GM18951 (cell line): Measurements from ENCODE around the gene CHRNA4.

Experiments
- POLR2A ChIP-seq: IDR thresholded peaks from 4 replicates; pipeline ENCODE4 v1.6.1; 2011; ENCODE audit warnings: mild to moderate bottlenecking; ENCODE audit not compliant: insufficient read length, insufficient read depth; ENCODE audit errors: extremely low read depth
- in situ Hi-C: fragments of 300-500 bp; cut with MboI; formaldehyde crosslinking; loops from one replicate; pipeline ENCODE4 v1.12.0; 2022; ENCODE audit warnings: low sequenced_read_pairs, mixed read lengths, inconsistent platforms; ENCODE audit not compliant: unreplicated experiment

CHRNA4 gene

DNA sequence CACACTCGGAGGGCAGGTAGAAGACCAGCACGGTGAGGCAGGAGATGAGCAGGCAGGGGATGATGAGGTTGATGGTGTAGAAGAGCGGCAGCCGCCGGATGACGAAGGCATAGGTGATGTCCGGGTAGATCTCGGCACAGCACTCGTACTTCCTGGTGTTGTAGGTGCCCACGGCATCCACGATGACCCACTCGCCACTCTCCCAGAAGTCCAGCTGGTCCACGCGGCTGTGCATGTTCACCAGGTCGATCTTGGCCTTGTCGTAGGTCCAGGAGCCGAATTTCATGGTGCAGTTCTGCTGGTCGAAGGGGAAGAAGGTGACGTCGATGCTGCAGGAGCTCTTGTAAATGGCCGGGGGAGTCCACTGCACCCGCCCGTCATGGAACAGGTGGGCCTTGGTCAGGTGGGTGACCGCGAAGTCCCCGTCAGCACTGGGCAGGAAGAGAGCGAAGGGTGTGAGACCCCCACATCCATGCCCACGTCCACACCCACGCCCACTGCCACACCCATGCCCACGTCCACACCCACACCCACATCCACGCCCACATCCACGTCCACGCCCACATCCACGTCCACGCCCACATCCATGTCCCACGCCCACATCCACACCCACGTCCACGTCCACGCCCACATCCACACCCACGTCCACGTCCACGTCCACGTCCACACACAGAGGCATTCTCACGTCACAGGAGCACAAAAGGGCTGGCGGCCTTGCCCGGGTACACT, 10.4 kb downstream of the CHRNA4 start:
- in situ Hi-C loops, result no loop called here
- TF ChIP-seq POLR2A, result no peak

DNA sequence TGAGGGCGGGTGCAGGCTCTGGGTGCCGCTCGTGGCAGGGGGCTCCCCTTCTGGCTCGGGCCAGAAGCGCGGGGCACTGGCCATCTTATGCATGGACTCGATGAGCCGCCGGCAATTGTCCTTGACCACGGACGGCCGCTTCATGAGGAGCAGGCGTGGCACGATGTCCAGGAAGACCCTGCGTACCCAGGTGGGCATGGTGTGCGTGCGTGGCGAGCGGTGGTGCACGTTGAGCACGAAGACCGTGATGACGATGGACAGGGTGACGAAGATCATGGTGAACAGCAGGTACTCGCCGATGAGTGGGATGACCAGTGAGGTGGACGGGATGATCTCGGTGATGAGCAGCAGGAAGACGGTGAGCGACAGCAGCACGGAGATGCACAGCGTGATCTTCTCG, 11.0 kb downstream of the CHRNA4 start:
- no peak for TF ChIP-seq POLR2A
- in situ Hi-C loops, result no loop called here

DNA sequence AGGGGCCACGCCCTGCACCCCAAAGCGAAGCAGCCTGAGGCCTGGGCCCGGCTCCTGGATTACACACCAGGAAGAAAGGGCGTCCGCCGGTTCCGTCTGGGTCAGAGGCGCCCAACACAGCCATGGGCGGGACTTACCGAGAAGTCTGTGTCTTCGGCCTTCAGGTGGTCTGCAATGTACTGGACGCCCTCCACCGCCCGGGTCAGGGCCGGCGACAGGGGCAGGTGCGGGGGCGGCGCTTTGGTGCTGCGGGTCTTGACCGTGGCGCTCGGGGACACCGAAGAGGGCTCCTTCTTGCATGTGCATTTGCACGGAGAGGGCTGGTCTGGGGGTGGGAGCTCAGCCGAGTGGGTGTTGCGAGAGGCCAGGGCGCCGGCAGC, 11.6 kb downstream of the CHRNA4 start:
- in situ Hi-C loops, result no loop called here
- no peak for TF ChIP-seq POLR2A

DNA sequence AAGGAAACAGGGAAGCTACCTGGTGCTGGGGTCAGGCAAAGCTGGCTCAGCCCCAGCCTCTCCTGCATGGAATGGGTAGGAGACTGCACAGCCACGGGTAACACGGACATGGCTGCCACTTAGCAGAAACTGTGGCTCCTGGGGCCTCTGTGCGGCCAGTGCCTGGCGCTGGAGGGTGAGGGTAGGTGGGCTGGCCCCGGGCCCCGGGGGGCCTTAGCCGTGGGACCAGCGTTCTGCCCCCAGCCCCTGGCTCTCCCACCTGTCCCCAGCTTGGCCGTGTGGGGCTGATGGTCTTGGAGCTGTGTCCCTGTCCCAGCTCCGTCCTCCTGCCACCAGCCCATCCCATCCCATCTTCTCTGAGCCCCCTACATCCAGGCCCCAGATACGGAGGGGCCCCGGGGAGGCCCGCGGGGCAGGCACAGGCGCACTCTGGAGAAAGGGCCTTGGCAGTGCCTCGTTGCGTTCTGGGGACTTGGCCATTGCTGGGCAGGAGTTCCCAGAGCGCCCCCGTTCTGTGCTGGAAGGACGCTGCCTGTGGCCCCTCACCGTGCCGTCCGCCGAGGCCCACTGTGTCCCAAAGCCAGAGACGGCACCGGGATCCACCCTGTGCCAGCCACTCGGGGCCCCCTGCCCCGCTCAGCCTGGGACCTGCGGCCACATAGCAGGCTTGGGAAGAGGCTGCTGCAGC, 12.2 kb downstream of the CHRNA4 start:
- in situ Hi-C loops, result no loop called here
- TF ChIP-seq POLR2A, result no peak

DNA sequence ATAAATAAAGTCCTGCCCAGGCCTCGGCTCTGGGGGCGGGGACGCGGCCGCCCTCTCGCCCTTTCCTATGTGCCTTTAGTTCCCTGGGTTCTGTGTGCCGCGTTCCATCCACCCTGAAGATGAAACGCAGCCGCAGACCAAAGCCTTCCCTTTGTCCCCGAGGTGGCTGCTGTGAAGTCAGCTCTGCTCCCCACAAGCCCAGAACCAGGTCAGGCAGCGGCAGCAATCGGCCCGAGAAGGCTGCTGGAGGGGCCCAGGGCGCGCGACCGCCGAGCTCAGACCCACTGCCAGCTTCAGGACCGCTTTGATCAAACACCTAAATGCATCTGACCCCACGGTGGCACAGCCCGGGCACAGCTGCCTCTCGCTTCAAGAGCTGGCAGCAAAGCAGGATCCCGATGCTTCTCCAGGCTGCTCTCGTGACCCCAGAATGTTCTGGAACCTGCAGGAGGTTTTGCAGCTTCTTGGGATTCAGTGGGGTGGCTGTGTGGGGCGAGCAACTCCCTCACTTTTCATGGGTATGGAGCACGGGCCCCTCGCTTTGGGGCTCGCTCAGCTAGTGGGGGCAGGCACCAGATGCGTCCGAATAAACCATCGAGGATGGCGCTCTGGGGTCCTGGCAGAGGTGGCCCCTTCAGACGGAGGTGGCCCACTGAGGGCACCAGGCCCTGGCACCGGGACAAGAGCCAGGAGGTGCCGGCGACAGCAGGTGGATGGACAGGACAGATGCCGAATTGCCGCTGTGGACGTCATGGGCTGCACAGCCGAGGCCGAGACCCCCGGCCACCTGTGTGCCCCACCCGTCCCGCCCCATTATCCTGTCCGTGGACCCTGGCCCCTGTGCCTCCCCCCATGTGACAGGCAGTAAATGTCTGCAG, 13.0 kb downstream of the CHRNA4 start:
- no peak for TF ChIP-seq POLR2A
- in situ Hi-C loops, result no loop called here

DNA sequence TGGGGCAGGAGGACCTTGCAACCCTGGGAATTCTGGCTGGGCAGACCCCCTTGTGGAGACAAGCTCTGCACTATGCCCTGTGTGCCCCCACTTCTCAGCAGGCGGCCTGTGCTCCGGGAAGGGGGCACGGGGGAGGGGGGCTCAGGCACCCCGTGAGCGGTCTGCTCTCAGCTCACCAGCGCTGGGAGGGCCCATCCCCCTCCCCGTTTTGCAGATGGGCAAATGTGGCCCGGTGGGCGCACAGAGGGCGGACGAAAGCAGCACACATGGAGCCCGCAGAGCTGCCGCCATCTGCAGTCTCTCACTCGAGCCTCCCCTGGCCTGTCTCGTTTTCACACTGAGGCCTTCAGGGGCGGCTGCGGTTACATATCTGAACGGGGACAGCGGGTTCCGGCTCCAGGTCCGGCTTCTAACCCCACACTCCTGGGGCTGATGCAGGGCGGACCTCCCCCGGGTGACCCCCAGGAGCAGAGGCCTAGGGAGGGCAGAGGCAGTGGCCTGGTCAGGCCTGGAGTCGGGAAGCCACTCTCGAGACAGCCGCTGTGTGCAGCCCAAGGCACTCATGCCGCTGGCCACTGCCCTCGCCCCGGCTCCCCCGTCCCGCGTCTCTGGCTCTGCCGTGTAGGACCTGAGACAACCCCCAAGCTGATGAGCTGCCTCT, 13.9 kb downstream of the CHRNA4 start:
- in situ Hi-C loops, result no loop called here

DNA sequence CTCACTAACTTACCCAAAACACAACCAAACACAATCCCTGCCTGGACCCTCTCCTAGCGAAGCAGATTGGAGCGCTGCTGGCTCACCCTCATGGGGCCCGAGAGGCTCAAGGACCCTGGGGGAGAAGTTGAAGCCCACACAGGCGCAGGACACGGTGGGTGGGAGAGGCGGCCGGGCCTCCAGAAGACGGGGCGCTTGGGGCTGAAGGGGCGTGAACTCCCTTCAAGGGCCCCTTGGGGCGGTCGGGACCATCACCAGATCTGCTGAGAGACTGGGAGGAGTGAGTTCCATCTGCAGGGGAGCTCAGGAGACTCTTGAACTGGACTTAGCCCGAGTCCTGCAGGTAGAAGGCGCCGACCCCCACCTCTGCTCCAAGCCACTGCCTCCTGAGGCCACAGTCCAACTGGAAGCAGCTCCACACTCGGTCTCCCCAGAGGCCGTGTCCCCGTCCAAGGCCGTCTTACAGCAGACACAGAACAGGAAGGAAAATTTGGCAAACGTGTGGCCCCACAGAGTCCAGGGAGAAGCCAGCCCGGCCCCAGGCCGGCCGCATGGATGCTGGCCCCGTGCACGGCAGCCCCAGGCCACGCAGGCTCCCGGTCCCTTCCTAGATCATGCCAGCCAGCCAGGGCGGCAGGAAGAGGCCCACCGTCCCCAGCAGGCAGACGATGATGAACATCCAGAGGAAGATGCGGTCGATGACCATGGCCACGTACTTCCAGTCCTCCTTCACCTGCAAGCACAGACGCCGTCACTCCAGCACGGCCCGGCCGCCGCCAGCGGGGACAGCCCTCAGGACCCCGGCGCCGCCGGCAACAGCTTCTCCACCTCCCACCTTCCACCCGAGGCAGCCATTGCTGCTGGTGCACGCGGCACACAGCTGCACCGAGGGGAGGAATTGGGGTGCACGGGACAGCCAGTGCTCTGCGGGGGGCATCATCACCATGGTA, 14.7 kb downstream of the CHRNA4 start:
- in situ Hi-C loops, result no loop called here
- TF ChIP-seq POLR2A, result no peak

More for the DNA sequence above, 13.9 kb downstream of the CHRNA4 start:
- TF ChIP-seq POLR2A, result no peak

DNA sequence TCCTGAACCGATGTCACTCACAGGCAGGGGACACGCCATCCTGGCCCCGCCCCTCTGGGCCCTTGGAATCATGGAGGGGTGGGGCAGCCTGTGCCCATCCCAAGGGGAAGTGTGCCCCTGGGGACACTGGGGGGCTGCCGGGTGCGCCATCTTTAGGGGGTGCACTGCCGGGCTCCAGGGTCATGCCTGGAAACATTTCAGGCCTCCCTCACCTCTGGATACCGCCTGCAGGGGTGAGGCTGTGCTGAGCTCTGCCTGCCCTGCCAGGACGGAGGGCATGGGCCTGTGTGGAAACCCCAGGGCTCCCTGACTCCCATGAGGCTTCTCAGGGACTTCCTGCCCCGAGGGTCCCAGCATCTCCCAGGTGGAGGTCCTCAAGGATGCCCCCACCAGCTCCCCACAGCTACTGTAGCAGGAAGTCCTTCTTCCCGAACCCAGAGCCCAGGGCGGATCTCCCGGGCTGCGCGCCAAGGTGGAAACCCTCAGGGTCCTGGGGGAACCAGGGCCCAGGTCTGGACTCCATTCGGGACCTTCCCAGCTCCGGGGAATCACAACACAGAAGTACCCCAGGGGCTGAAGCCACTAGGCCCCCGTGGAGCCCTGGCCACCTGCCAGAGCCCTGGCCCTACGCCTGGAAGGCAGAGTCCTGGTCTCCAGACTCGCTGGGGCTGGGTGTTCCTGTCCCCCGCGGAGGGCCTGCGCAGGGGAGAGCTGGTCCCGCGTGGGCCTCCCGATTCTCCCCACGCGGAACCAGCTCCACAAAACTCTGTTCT, 15.6 kb downstream of the CHRNA4 start:
- in situ Hi-C loops, result no loop called here
- no peak for TF ChIP-seq POLR2A

DNA sequence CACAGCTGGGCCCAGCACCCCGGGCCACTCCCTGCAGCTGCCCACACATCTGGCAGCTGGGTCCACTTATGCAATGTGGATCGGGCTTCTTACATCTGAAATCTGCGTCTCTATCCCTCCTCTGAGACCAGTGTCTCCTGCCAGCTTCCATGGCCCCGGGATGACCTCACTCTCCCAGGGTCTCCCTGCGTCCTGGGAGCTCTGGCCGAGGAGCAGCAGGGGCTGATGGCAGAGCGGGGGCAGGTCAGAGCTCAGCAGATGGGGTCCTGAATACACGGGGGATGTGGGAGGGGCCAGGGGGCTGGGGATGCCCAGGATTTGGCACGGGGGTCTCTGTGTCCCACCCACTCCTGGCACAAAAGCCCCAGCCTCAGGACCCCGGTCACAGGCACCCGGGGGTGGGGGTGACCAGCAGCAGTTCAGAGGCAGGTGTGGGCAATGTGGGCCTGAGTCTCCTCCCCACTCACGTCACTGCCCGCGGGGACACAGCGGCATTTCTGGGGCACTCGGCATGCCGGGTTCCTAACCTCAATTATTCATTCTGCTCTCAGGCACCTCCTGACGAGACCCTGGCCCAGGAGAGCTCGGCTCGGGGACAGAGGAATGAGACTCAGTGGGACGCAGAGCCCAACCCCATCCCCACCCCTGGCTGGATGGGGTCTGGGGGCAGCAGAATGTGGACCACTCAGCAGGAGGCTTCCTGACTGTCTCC, 16.4 kb downstream of the CHRNA4 start:
- in situ Hi-C loops, result no loop called here
- no peak for TF ChIP-seq POLR2A

DNA sequence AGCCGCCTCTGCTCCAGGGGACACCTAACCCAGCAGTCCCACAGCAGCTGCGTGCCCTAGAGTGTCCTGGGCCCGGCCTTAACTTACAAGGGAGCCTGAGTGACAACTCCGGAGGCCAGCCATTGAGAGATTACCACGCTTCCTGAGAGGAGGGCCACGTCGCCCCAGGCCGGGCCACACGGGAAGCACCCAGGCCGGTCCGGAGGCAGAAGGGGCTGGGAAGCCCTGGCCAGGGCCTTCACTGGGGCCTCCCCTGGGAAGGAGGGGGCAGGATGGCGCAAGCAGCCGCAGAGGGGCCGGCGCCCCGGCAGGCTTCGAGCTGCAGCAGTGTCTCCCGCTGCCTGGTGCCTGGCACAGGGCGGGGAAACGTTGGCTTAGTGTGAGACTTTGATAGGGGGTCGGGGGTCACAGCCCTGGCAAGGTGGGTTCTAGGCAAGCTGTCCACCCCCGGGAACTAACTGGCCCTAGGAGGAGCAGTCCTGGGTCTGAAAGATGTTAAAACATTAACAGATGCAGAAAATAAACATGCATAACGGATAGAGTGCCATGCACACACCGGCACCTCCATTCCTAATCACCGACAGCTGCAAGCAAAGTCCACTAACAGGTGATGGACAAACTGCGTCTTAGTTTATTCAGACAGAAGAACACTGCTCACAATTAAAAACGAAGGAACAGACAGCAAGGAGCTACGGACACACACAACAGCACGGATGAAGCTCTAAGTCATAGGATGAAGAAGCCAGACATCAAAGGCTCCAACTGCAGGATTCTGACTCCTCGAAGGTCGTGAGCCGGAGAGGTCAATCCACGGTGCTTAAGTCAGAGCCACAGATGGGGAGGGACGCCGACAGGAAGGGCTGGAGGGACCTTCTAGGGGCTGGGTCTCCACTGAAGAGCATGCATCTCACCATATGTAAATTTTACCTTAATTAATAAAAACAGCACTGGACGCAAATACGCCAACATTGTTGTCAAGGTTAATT, 17.4 kb downstream of the CHRNA4 start:
- TF ChIP-seq POLR2A, result no peak
- in situ Hi-C loops, result no loop called here
